IPS-15b (cell line): ENCODE measurements around the gene AEBP2.

Experiments
- H3K27me3 ChIP-seq: one replicate; pipeline ENCODE4 v1.6.1; 2013; ENCODE audit warnings: low read length; ENCODE audit not compliant: control insufficient read depth, insufficient read depth
- H3K36me3 ChIP-seq: one replicate; pipeline ENCODE4 v1.6.1; 2013; ENCODE audit warnings: low read length; ENCODE audit not compliant: control insufficient read depth, insufficient read depth
- H3K4me1 ChIP-seq: one replicate; pipeline ENCODE4 v1.6.1; 2013; ENCODE audit warnings: mild to moderate bottlenecking, low read length; ENCODE audit not compliant: control insufficient read depth, insufficient read depth
- H3K4me3 ChIP-seq: one replicate; pipeline ENCODE4 v1.5.1; 2013; ENCODE audit warnings: low read depth, low read length
- H3K9ac ChIP-seq: one replicate; pipeline ENCODE4 v1.6.1; 2013; ENCODE audit warnings: low read depth, mild to moderate bottlenecking, low read length
- H3K9me3 ChIP-seq: one replicate; pipeline ENCODE4 v1.6.1; 2013; ENCODE audit warnings: mild to moderate bottlenecking, low read length; ENCODE audit not compliant: control insufficient read depth, insufficient read depth

Gene AEBP2

GRCh38 chr12:19491863-19492262 lies 52.6 kb downstream of the AEBP2 start:
- Histone ChIP-seq H3K9ac (no peak overlapping the region), H3K27me3 (no peaks in the 10 kb centered on the region), H3K36me3 (peaks cover 14% of the 10 kb centered on the region), H3K9me3 (no peaks in the 10 kb centered on the region), H3K4me1 (peaks cover 11% of the 10 kb centered on the region), H3K4me3 (no peak overlapping the region)

- Histone ChIP-seq H3K4me1 (peaks cover 11% of the 10 kb centered on the region), H3K36me3 (peaks cover 17% of the 10 kb centered on the region), H3K4me3 (no peak overlapping the region), H3K27me3 (no peaks in the 10 kb centered on the region), H3K9ac (no peak overlapping the region), H3K9me3 (no peaks in the 10 kb centered on the region)
Observed at GRCh38 chr12:19496219-19496878, 57.1 kb downstream of the AEBP2 start.

DNA sequence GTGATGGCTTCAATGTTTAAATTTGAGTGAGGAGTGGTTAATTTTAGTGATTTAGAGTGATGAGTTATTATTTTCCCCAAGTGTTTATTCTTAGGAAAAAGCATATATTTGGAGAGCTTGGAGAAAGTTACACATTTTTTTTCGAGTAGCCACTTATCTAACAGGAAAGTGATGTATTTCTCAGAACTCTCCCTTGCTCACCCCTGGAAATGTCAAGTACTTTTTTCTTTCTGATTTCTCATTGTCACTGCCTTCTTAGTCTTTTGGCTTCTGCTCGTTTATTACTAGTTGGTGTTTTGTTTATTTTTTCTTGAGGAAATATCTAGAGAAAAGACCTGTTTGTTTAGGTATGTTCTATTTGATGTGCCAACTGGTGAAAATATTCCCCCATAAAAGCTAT lies 58.8 kb downstream of the AEBP2 start:
- Histone ChIP-seq H3K4me1 (peaks cover 11% of the 10 kb centered on the region), H3K4me3 (no peak overlapping the region), H3K9me3 (no peaks in the 10 kb centered on the region), H3K9ac (no peak overlapping the region), H3K36me3 (peaks cover 22% of the 10 kb centered on the region), H3K27me3 (no peaks in the 10 kb centered on the region)

GRCh38 chr12:19499030-19499429 lies 59.7 kb downstream of the AEBP2 start:
- Histone ChIP-seq H3K36me3 (peaks cover 24% of the 10 kb centered on the region), H3K4me3 (no peak overlapping the region), H3K9ac (no peak overlapping the region), H3K9me3 (no peaks in the 10 kb centered on the region), H3K27me3 (no peaks in the 10 kb centered on the region), H3K4me1 (peaks cover 8% of the 10 kb centered on the region)

- Histone ChIP-seq H3K9me3 (no peaks in the 10 kb centered on the region), H3K4me3 (no peak overlapping the region), H3K9ac (peak overlapping the region; percentile 5), H3K4me1 (peaks cover 8% of the 10 kb centered on the region), H3K27me3 (no peaks in the 10 kb centered on the region), H3K36me3 (peaks cover 15% of the 10 kb centered on the region)
Observed at GRCh38 chr12:19506497-19506896, 67.2 kb downstream of the AEBP2 start.

GRCh38 chr12:19507823-19508222 lies 68.5 kb downstream of the AEBP2 start:
- Histone ChIP-seq H3K9me3 (no peaks in the 10 kb centered on the region), H3K27me3 (no peaks in the 10 kb centered on the region), H3K36me3 (peaks cover 16% of the 10 kb centered on the region), H3K4me1 (peaks cover 8% of the 10 kb centered on the region), H3K9ac (no peak overlapping the region), H3K4me3 (no peak overlapping the region)

DNA sequence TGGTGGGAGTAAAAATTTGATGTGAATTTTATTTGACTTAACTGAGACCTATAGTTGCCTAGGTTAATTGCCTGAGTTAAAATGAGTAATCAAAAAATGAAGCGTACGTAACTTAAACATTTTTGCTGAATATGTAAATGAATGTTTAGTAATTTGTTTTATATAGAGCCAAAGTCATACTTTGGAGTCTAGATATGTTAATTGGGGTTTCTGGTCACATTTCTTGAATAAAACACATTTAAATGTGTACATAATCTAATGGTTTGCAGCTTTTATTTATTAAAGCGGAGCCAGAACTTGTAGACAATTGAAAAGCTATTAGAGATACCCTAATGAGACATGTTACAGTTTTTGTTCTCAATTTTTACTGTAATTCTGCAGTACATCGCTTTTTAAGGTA lies 71.2 kb downstream of the AEBP2 start:
- no peaks in the 10 kb centered on the region for H3K9me3 ChIP-seq
- H3K4me3 ChIP-seq = no peak overlapping the region
- H3K27me3 ChIP-seq = no peaks in the 10 kb centered on the region
- H3K4me1 ChIP-seq = peaks cover 11% of the 10 kb centered on the region
- H3K9ac ChIP-seq = no peak overlapping the region
- H3K36me3 ChIP-seq = peaks cover 6% of the 10 kb centered on the region

DNA sequence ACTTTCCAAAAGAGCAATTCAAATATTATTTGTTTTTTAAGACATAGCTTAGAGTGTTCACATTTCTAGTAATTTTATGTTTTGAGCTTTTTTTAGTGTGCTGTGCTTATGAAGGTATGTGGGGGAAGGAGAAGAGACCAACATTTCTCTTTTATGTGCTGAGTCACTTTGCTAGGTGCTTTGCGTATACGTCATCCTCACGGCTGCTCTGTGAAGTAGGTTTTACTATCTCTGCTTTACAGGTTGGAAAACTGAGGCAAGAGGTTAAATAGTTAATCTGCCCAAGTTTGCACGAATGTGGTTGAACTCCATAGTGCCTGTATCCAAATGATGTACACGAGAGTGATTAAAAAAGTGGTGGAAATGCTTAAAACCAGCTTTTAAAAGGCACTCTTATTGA lies 75.9 kb downstream of the AEBP2 start:
- Histone ChIP-seq H3K27me3 (no peaks in the 10 kb centered on the region), H3K36me3 (peaks cover 8% of the 10 kb centered on the region), H3K9me3 (no peaks in the 10 kb centered on the region), H3K4me3 (no peak overlapping the region), H3K9ac (no peak overlapping the region), H3K4me1 (peaks cover 3% of the 10 kb centered on the region)

DNA sequence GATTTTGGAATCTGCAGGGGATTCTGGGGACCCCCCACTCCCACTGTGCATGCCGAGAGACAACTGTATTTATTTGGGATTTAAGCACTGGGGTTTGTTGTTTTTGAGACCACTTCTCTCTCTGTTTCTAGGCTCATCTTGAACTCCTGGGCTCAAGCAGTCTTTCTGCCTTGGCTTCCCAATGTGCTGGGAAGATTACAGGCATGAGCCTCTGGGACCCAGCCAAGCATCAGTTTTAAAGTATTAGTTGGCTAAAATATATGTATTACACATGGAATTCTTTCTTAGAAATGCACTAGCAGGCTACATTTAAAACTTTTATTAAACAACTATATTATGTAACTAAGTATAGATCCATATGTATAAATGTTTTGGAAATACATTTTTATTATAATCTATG lies 78.3 kb downstream of the AEBP2 start:
- Histone ChIP-seq H3K36me3 (peaks cover 4% of the 10 kb centered on the region), H3K9ac (no peak overlapping the region), H3K4me3 (no peak overlapping the region), H3K9me3 (no peaks in the 10 kb centered on the region), H3K27me3 (no peaks in the 10 kb centered on the region), H3K4me1 (peaks cover 5% of the 10 kb centered on the region)

GRCh38 chr12:19518209-19518608 lies 78.9 kb downstream of the AEBP2 start:
- peaks cover 5% of the 10 kb centered on the region for H3K4me1 ChIP-seq
- H3K9me3 ChIP-seq = no peaks in the 10 kb centered on the region
- peaks cover 3% of the 10 kb centered on the region for H3K36me3 ChIP-seq
- H3K9ac ChIP-seq = no peak overlapping the region
- H3K4me3 ChIP-seq = no peak overlapping the region
- H3K27me3 ChIP-seq = no peaks in the 10 kb centered on the region

DNA sequence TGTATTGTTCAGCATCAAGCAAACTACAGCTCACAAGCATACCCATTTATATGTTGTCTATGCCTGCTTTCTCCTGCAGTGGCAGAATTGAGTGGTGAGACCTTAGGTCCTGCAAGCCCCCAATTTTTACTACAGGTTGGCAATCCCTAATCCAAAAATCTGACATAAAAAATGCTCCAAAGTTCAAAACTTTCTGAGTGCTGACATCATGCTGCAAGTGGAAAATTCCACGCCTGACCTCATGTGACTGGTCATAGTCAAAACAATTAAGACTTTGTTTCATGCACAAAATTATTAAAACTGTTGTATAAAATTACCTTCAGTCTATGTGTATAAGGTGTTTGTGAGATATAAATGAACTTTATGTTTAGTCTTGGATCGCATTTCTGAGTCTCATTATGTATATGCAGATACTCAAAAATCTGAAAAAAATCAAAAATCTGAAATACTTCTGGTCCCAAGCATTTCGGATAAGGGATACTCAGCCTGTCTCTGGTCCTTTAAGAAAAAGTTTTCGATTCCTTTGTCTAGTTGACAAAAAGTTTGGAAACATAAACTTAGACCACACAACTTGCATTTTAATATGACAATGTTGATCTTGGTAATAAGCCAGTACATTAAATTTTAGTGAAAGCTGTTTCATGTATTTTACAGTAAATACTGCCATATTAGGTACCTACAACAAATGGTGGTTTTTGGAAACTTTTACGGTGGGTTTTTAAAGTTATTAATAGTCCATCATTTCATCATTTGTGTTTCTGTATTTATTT lies 81.5 kb downstream of the AEBP2 start:
- H3K9ac ChIP-seq = no peak overlapping the region
- H3K9me3 ChIP-seq = no peaks in the 10 kb centered on the region
- no peak overlapping the region for H3K4me3 ChIP-seq
- H3K4me1 ChIP-seq = peaks cover 2% of the 10 kb centered on the region
- peaks cover 3% of the 10 kb centered on the region for H3K36me3 ChIP-seq
- no peaks in the 10 kb centered on the region for H3K27me3 ChIP-seq

DNA sequence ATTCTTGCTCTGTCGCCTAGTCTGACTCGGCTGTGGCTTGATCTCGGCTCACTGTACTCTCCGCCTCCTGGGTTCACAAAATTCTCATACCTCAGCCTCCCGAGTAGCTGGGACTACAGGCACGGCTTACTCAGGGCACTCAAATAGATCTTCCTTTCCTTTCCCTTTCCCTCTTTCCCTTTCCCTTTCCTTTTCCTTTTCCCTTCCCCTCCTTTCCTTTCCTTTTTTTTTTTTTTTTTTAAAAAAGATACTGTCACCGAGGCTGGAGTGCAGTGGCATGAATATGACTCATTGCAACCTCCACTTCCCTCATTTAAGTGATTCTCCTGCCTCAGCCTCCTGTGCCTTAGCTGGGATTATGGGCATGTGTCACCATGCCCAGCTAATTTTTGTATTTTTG lies 86.0 kb downstream of the AEBP2 start:
- Histone ChIP-seq H3K4me3 (no peak overlapping the region), H3K27me3 (no peaks in the 10 kb centered on the region), H3K4me1 (peaks cover 2% of the 10 kb centered on the region), H3K36me3 (no peaks in the 10 kb centered on the region), H3K9me3 (no peaks in the 10 kb centered on the region), H3K9ac (no peak overlapping the region)
